Osteoblast (primary cell): Measurements from ENCODE around the gene FGF4. TPM values are rescaled to one million over a fixed set of nuclear protein-coding genes. Genes with fewer than 3 reads are reported as not detected.

ENCODE experiments used
- DNase-seq: peaks from one replicate; pipeline ENCODE4 v3.0.0; 2011; ENCODE audit warnings: low spot score, mixed read lengths; ENCODE audit not compliant: insufficient read length; ENCODE audit errors: missing footprints
- H2AFZ ChIP-seq: 2 replicates; pipeline ENCODE4 v1.6.0; 2011; ENCODE audit warnings: mild to moderate bottlenecking, low read length
- H3K27ac ChIP-seq: 2 replicates; pipeline ENCODE4 v1.5.1; 2011; ENCODE audit warnings: mild to moderate bottlenecking, low read depth, low read length, moderate library complexity
- H3K27me3 ChIP-seq: 2 replicates; pipeline ENCODE4 v1.6.0; 2012; ENCODE audit warnings: mild to moderate bottlenecking, control low read depth, inconsistent platforms, low read length, moderate library complexity; ENCODE audit not compliant: insufficient read depth
- H3K36me3 ChIP-seq: 2 replicates; pipeline ENCODE4 v1.5.1; 2011; ENCODE audit warnings: mild to moderate bottlenecking, low read length, control low read depth, moderate library complexity; ENCODE audit not compliant: insufficient read depth
- H3K4me1 ChIP-seq: 2 replicates; pipeline ENCODE4 v1.5.1; 2011; ENCODE audit warnings: mild to moderate bottlenecking, low read length, control low read depth, moderate library complexity; ENCODE audit not compliant: insufficient read depth
- H3K4me2 ChIP-seq: 2 replicates; pipeline ENCODE4 v1.6.0; 2011; ENCODE audit warnings: mild to moderate bottlenecking, low read length; ENCODE audit not compliant: insufficient read depth
- H3K4me3 ChIP-seq: fragments of 200-600 bp; sonication (generic); 3 replicates; pipeline ENCODE4 v1.5.1; 2012; ENCODE audit warnings: mild to moderate bottlenecking, low read length, inconsistent platforms; ENCODE audit not compliant: insufficient read depth
- H3K79me2 ChIP-seq: 2 replicates; pipeline ENCODE4 v1.6.0; 2012; ENCODE audit warnings: mild to moderate bottlenecking, low read length, control low read depth, inconsistent platforms; ENCODE audit not compliant: insufficient read depth
- H3K9me3 ChIP-seq: 2 replicates; pipeline ENCODE4 v1.5.1; 2011; ENCODE audit warnings: low read depth, low read length, control low read depth
- H4K20me1 ChIP-seq: 2 replicates; pipeline ENCODE4 v1.6.0; 2012; ENCODE audit warnings: mild to moderate bottlenecking, low read length, control low read depth; ENCODE audit not compliant: insufficient read depth
- CTCF ChIP-seq: IDR thresholded peaks from 2 replicates; pipeline ENCODE4 v1.5.1; 2011; ENCODE audit warnings: mild to moderate bottlenecking, low read depth, low read length, moderate library complexity; ENCODE audit errors: extremely low read depth
- total RNA-seq: library from RNA; depleted of rRNA; stranded (reverse); fragments of >200 nt; gene quantifications from 2 replicates; pipeline ENCODE4 v1.2.3, GENCODE V29; 2012

Gene FGF4
- total RNA-seq = not detected in 2 replicates

GRCh38 chr11:69775163-69775755 is at the start of gene FGF4:
Gene FGF4 (minus strand): TSS chr11:69775341. CDS start chr11:69775084, 257 bp downstream.
- Histone ChIP-seq H2AFZ (no peak within 1 kb of the TSS), H3K36me3 (no peaks in the 10 kb centered on the region), H3K27ac (no peak within 1 kb of the TSS), H4K20me1 (no peaks in the 10 kb centered on the region), H3K4me1 (no peaks in the 10 kb centered on the region), H3K9me3 (no peaks in the 10 kb centered on the region), H3K4me3 (no peak within 1 kb of the TSS), H3K27me3 (peaks cover 84% of the 10 kb centered on the region), H3K4me2 (no peak within 1 kb of the TSS), H3K79me2 (no peaks in the 10 kb centered on the region)
- TF ChIP-seq CTCF = no peak
- peak; percentile 77 for DNase-seq

- H3K4me2 ChIP-seq = no peak overlapping the region
- TF ChIP-seq CTCF = no peak
- no peak overlapping the region for H3K4me3 ChIP-seq
- H4K20me1 ChIP-seq = no peaks in the 10 kb centered on the region
- H2AFZ ChIP-seq = no peak overlapping the region
- no peaks in the 10 kb centered on the region for H3K79me2 ChIP-seq
- peak; percentile 65 for DNase-seq
- peaks cover 60% of the 10 kb centered on the region for H3K27me3 ChIP-seq
- no peaks in the 10 kb centered on the region for H3K9me3 ChIP-seq
- H3K36me3 ChIP-seq = no peaks in the 10 kb centered on the region
- H3K27ac ChIP-seq = no peak overlapping the region
- H3K4me1 ChIP-seq = no peaks in the 10 kb centered on the region
These were observed 48.6 kb upstream of the FGF4 start for GRCh38 chr11:69823641-69824265.

GRCh38 chr11:69822676-69823494 is 47.7 kb upstream of the FGF4 start:
- DNase-seq = peak; percentile 78
- Histone ChIP-seq H3K4me1 (no peaks in the 10 kb centered on the region), H3K9me3 (no peaks in the 10 kb centered on the region), H3K4me2 (no peak overlapping the region), H3K79me2 (no peaks in the 10 kb centered on the region), H3K4me3 (no peak overlapping the region), H3K27me3 (peaks cover 68% of the 10 kb centered on the region), H3K27ac (no peak overlapping the region), H2AFZ (no peak overlapping the region), H4K20me1 (no peaks in the 10 kb centered on the region), H3K36me3 (no peaks in the 10 kb centered on the region)
- TF ChIP-seq CTCF = no peak
